ENCODE results near the gene NCAPG2.

NCAPG2 gene

GRCh38 chr7:158746957-158747356 is 42.4 kb upstream of the NCAPG2 start:
- peaks cover 44 to 96% of the 10 kb centered on the region in 2 experiments for H3K36me3 ChIP-seq (ENCODE audit: control insufficient read depth in 1 of 2, insufficient read depth in 2 of 2, low read depth in 1 of 2, low read length in 2 of 2)
- no peak overlapping the region for H3K27ac ChIP-seq (ENCODE audit: low read length, poor library complexity, severe bottlenecking)
- no peak overlapping the region for H3K4me3 ChIP-seq (ENCODE audit: insufficient read depth in 1 of 2, low read depth in 1 of 2, low read length in 2 of 2)
- H2AFZ ChIP-seq (ENCODE audit: low read depth, low read length): no peak overlapping the region
- no peak overlapping the region for H3K14ac ChIP-seq (ENCODE audit: low read length in 2 of 2)
- no peak overlapping the region for H2BK5ac ChIP-seq (ENCODE audit: low read depth, low read length, poor library complexity, severe bottlenecking)
- no peak overlapping the region for H3K23ac ChIP-seq (ENCODE audit: low read length in 2 of 2)
- no peaks in the 10 kb centered on the region for H3K27me3 ChIP-seq (ENCODE audit: control insufficient read depth in 1 of 2, insufficient read depth in 1 of 2, low read length in 2 of 2)
- H3K4me1 ChIP-seq (ENCODE audit: control insufficient read depth, insufficient read depth, low read depth, low read length): peaks cover 2% of the 10 kb centered on the region
- no peak overlapping the region for H2AK5ac ChIP-seq (ENCODE audit: low read length, severe bottlenecking)
- peaks cover 26% of the 10 kb centered on the region for H3K79me1 ChIP-seq (replicated peaks; ENCODE audit: low read length, poor library complexity, severe bottlenecking)
- DNase-seq: no peak
- no peak overlapping the region for H3K4me2 ChIP-seq (ENCODE audit: low read length, poor library complexity, severe bottlenecking)
- no peak overlapping the region for H2BK12ac ChIP-seq (ENCODE audit: low read length in 2 of 2)
- no peak overlapping the region for H4K91ac ChIP-seq (ENCODE audit: low read length)
- H3K4ac ChIP-seq (ENCODE audit: low read depth in 1 of 2, low read length in 2 of 2): no peak overlapping the region
- H3K9me3 ChIP-seq (ENCODE audit: control insufficient read depth, low read length): no peaks in the 10 kb centered on the region
- no peak overlapping the region for H2BK15ac ChIP-seq (ENCODE audit: low read depth, poor library complexity, severe bottlenecking)
- H4K8ac ChIP-seq (ENCODE audit: low read length): no peak overlapping the region
- 93% methylated on average over 9 of the region's 9 CpGs for WGBS
- H3K18ac ChIP-seq (ENCODE audit: low read depth in 1 of 2, low read length in 2 of 2): no peak overlapping the region
- H2BK120ac ChIP-seq (ENCODE audit: low read depth, low read length): no peak overlapping the region
- no peak overlapping the region for H3K9ac ChIP-seq (ENCODE audit: low read length)

GRCh38 chr7:158745057-158745715 is 40.6 kb upstream of the NCAPG2 start:
- no peak for DNase-seq
- Histone ChIP-seq H3K4me3 (ENCODE audit: insufficient read depth in 1 of 2, low read depth in 1 of 2, low read length in 2 of 2) (no peak overlapping the region), H2BK15ac (ENCODE audit: low read depth, poor library complexity, severe bottlenecking) (no peak overlapping the region), H2BK12ac (ENCODE audit: low read length in 2 of 2) (no peak overlapping the region), H3K27ac (ENCODE audit: low read length, poor library complexity, severe bottlenecking) (no peak overlapping the region), H2AK5ac (ENCODE audit: low read length, severe bottlenecking) (no peak overlapping the region), H2AFZ (ENCODE audit: low read depth, low read length) (no peak overlapping the region), H3K9ac (ENCODE audit: low read length) (no peak overlapping the region), H3K4ac (ENCODE audit: low read depth in 1 of 2, low read length in 2 of 2) (no peak overlapping the region), H3K23ac (ENCODE audit: low read length in 2 of 2) (no peak overlapping the region), H3K4me1 (ENCODE audit: control insufficient read depth, insufficient read depth, low read depth, low read length) (peaks cover 11% of the 10 kb centered on the region), H4K91ac (ENCODE audit: low read length) (no peak overlapping the region), H3K79me1 (replicated peaks; ENCODE audit: low read length, poor library complexity, severe bottlenecking) (peaks cover 22% of the 10 kb centered on the region), H3K36me3 (ENCODE audit: control insufficient read depth in 1 of 2, insufficient read depth in 2 of 2, low read depth in 1 of 2, low read length in 2 of 2) (peaks cover 51 to 98% of the 10 kb centered on the region in 2 experiments), H3K14ac (ENCODE audit: low read length in 2 of 2) (no peak overlapping the region), H3K4me2 (ENCODE audit: low read length, poor library complexity, severe bottlenecking) (no peak overlapping the region), H3K27me3 (ENCODE audit: control insufficient read depth in 1 of 2, insufficient read depth in 1 of 2, low read length in 2 of 2) (no peaks in the 10 kb centered on the region), H3K18ac (ENCODE audit: low read depth in 1 of 2, low read length in 2 of 2) (no peak overlapping the region), H2BK5ac (ENCODE audit: low read depth, low read length, poor library complexity, severe bottlenecking) (no peak overlapping the region), H4K8ac (ENCODE audit: low read length) (no peak overlapping the region), H2BK120ac (ENCODE audit: low read depth, low read length) (no peak overlapping the region), H3K9me3 (ENCODE audit: control insufficient read depth, low read length) (no peaks in the 10 kb centered on the region)
- WGBS: 100% methylated on average over 4 of the region's 10 CpGs

- DNase-seq: no peak
- Histone ChIP-seq H2AFZ (ENCODE audit: low read depth, low read length) (no peak overlapping the region), H2BK5ac (ENCODE audit: low read depth, low read length, poor library complexity, severe bottlenecking) (no peak overlapping the region), H4K91ac (ENCODE audit: low read length) (no peak overlapping the region), H3K27ac (ENCODE audit: low read length, poor library complexity, severe bottlenecking) (no peak overlapping the region), H3K4me1 (ENCODE audit: control insufficient read depth, insufficient read depth, low read depth, low read length) (peaks cover 18% of the 10 kb centered on the region), H3K23ac (ENCODE audit: low read length in 2 of 2) (no peak overlapping the region), H3K4ac (ENCODE audit: low read depth in 1 of 2, low read length in 2 of 2) (no peak overlapping the region), H3K4me2 (ENCODE audit: low read length, poor library complexity, severe bottlenecking) (no peak overlapping the region), H3K9ac (ENCODE audit: low read length) (no peak overlapping the region), H3K27me3 (ENCODE audit: control insufficient read depth in 1 of 2, insufficient read depth in 1 of 2, low read length in 2 of 2) (no peaks in the 10 kb centered on the region), H3K18ac (ENCODE audit: low read depth in 1 of 2, low read length in 2 of 2) (no peak overlapping the region), H2BK15ac (ENCODE audit: low read depth, poor library complexity, severe bottlenecking) (no peak overlapping the region), H3K79me1 (replicated peaks; ENCODE audit: low read length, poor library complexity, severe bottlenecking) (peaks cover 22% of the 10 kb centered on the region), H3K14ac (ENCODE audit: low read length in 2 of 2) (no peak overlapping the region), H4K8ac (ENCODE audit: low read length) (no peak overlapping the region), H2BK120ac (ENCODE audit: low read depth, low read length) (no peak overlapping the region), H3K4me3 (ENCODE audit: insufficient read depth in 1 of 2, low read depth in 1 of 2, low read length in 2 of 2) (no peak overlapping the region), H3K9me3 (ENCODE audit: control insufficient read depth, low read length) (no peaks in the 10 kb centered on the region), H3K36me3 (ENCODE audit: control insufficient read depth in 1 of 2, insufficient read depth in 2 of 2, low read depth in 1 of 2, low read length in 2 of 2) (peaks cover 51 to 95% of the 10 kb centered on the region in 2 experiments), H2BK12ac (ENCODE audit: low read length in 2 of 2) (no peak overlapping the region), H2AK5ac (ENCODE audit: low read length, severe bottlenecking) (no peak overlapping the region)
- 99% methylated on average over 4 of the region's 4 CpGs for WGBS
These were observed 39.5 kb upstream of the NCAPG2 start for GRCh38 chr7:158744070-158744469.

- DNase-seq: no peak
- Histone ChIP-seq H2BK5ac (ENCODE audit: low read depth, low read length, poor library complexity, severe bottlenecking) (no peak overlapping the region), H3K9me3 (ENCODE audit: control insufficient read depth, low read length) (no peaks in the 10 kb centered on the region), H4K91ac (ENCODE audit: low read length) (no peak overlapping the region), H3K14ac (ENCODE audit: low read length in 2 of 2) (no peak overlapping the region), H3K4me2 (ENCODE audit: low read length, poor library complexity, severe bottlenecking) (no peak overlapping the region), H3K4me3 (ENCODE audit: insufficient read depth in 1 of 2, low read depth in 1 of 2, low read length in 2 of 2) (no peak overlapping the region), H4K8ac (ENCODE audit: low read length) (no peak overlapping the region), H2BK15ac (ENCODE audit: low read depth, poor library complexity, severe bottlenecking) (no peak overlapping the region), H3K9ac (ENCODE audit: low read length) (no peak overlapping the region), H3K23ac (ENCODE audit: low read length in 2 of 2) (no peak overlapping the region), H2BK12ac (ENCODE audit: low read length in 2 of 2) (no peak overlapping the region), H2AK5ac (ENCODE audit: low read length, severe bottlenecking) (no peak overlapping the region), H3K27ac (ENCODE audit: low read length, poor library complexity, severe bottlenecking) (no peak overlapping the region), H2BK120ac (ENCODE audit: low read depth, low read length) (no peak overlapping the region), H2AFZ (ENCODE audit: low read depth, low read length) (no peak overlapping the region), H3K18ac (ENCODE audit: low read depth in 1 of 2, low read length in 2 of 2) (no peak overlapping the region), H3K4ac (ENCODE audit: low read depth in 1 of 2, low read length in 2 of 2) (no peak overlapping the region), H3K79me1 (replicated peaks; ENCODE audit: low read length, poor library complexity, severe bottlenecking) (peaks cover 26% of the 10 kb centered on the region), H3K36me3 (ENCODE audit: control insufficient read depth in 1 of 2, insufficient read depth in 2 of 2, low read depth in 1 of 2, low read length in 2 of 2) (peaks cover 57 to 96% of the 10 kb centered on the region in 2 experiments), H3K27me3 (ENCODE audit: control insufficient read depth in 1 of 2, insufficient read depth in 1 of 2, low read length in 2 of 2) (no peaks in the 10 kb centered on the region), H3K4me1 (ENCODE audit: control insufficient read depth, insufficient read depth, low read depth, low read length) (peaks cover 19% of the 10 kb centered on the region)
- 93% methylated on average over 17 of the region's 17 CpGs for WGBS
These were observed 38.6 kb upstream of the NCAPG2 start for GRCh38 chr7:158743219-158743618.
